ENCODE data around the gene CACNB2. TPM values are rescaled to one million over a fixed set of nuclear protein-coding genes. Genes with fewer than 3 reads are reported as not detected.

CACNB2 gene
- total RNA-seq, 1 experiment from 2014 or later, result not detected

DNA sequence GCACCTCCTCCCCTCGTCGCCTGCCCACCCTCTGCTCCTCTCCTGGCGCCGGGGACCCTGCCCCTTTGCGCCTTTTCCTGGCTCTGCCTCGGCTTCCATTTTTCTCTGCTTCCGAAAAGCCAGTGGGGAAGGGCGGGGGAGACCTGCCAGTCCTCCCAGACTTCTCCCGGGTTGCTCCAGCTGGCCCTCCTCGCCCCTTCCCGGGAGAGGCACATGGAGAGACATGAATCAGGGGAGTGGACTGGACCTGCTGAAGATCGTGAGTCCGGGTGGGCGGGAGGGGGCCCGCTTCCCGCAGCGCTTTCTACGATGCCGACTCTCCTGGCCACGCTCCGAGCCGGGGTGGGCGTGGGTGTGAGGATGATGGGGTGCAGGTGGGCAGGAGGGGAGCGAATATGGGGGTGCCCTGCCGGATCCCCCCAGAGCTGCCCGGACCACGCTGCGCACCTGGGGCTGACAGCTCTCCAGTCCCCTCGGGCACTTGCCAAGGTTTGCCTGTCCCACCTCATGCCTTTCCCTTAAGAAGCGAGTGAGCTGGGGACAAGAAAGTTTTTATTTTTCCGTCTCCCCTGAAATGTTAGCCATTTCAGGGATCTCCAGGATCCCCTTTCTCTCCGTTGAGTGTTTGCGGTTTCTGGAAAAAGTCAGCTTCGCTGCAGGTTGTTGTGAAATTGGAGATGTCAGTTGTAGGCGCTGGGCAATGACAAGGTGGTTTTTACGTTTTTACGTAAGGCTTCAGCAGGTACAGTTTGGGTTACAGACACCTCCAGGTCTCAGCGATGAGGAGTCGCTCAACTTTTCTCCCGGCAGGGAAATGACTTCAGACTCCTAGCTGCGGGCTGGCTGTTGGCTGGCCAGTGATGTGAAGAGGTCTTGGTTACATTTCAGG lies 977 bp downstream of the CACNB2 start:
- Histone ChIP-seq H3F3A (ENCODE audit: insufficient read depth, low read depth) (no peaks in the 10 kb centered on the region), H3K36me3 (ENCODE audit: low read depth) (no peaks in the 10 kb centered on the region), H4K20me1 (ENCODE audit: insufficient read depth) (no peaks in the 10 kb centered on the region), H2AFZ (no peak overlapping the region), H3K79me2 (ENCODE audit: low read depth) (no peaks in the 10 kb centered on the region), H3K27me3 (ENCODE audit: insufficient read depth, low read depth) (no peaks in the 10 kb centered on the region; the same call in 1 of the 2 replicates), H3K4me2 (peak overlapping the region; percentile 54), H3K4me3 (peak overlapping the region; percentile 14; the same call in 1 of the 2 replicates), H3K9me2 (ENCODE audit: insufficient read depth) (no peaks in the 10 kb centered on the region), H3K27ac (no peak overlapping the region), H3K4me1 (replicated peaks; ENCODE audit: insufficient read depth) (no peaks in the 10 kb centered on the region), H3K9me3 (ENCODE audit: insufficient read depth, low read depth) (no peaks in the 10 kb centered on the region)
- ChIA-PET CTCF (no interaction called here), POLR2A (ENCODE audit: unreplicated experiment) (no interaction called here)
- TF ChIP-seq EZH2 (IDR thresholded peaks at IDR 0.05; ENCODE audit: low read depth), result no peak
- TF ChIP-seq, protein P1, sequence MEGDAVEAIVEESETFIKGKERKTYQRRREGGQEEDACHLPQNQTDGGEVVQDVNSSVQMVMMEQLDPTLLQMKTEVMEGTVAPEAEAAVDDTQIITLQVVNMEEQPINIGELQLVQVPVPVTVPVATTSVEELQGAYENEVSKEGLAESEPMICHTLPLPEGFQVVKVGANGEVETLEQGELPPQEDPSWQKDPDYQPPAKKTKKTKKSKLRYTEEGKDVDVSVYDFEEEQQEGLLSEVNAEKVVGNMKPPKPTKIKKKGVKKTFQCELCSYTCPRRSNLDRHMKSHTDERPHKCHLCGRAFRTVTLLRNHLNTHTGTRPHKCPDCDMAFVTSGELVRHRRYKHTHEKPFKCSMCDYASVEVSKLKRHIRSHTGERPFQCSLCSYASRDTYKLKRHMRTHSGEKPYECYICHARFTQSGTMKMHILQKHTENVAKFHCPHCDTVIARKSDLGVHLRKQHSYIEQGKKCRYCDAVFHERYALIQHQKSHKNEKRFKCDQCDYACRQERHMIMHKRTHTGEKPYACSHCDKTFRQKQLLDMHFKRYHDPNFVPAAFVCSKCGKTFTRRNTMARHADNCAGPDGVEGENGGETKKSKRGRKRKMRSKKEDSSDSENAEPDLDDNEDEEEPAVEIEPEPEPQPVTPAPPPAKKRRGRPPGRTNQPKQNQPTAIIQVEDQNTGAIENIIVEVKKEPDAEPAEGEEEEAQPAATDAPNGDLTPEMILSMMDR (conservative IDR thresholded peaks at IDR 0.05), result no peak
- no TSS peak for BruUV-seq (replicated peaks)
- intact Hi-C loops (cut with micrococcal nuclease; ENCODE audit: unreplicated experiment), result no loop called here
- no peak for DNase-seq

DNA sequence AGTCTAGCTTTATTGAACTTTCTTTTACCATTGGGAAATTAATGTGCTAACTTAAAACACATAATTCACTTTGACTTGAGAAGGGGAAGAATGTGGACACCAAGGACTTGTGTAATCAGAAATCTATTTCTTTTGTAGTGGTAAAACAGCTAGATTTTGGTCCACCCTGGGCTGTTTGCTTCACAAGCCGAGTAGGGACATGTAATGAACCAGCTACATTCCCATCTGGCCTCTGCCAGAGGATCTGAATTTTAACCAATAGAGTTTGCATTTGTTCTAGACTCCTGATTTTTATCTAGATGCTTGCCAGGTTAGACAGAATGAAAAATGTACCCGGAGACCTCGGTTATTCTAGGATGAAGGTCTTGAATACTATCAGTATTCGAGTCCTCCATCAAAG lies 1.9 kb downstream of the CACNB2 start:
- intact Hi-C loops (cut with micrococcal nuclease; ENCODE audit: unreplicated experiment), result no loop called here
- no peak overlapping the region for H3K4me3 ChIP-seq
- H4K20me1 ChIP-seq (ENCODE audit: insufficient read depth), result no peaks in the 10 kb centered on the region
- no TSS peak for BruUV-seq (replicated peaks)
- H3K9me2 ChIP-seq (ENCODE audit: insufficient read depth), result no peaks in the 10 kb centered on the region
- no peak overlapping the region for H3K27ac ChIP-seq
- no peaks in the 10 kb centered on the region for H3K36me3 ChIP-seq (ENCODE audit: low read depth)
- TF ChIP-seq EZH2 (IDR thresholded peaks at IDR 0.05; ENCODE audit: low read depth), result no peak
- TF ChIP-seq, protein P1 (conservative IDR thresholded peaks at IDR 0.05), result no peak
- DNase-seq, result no peak
- H3K79me2 ChIP-seq (ENCODE audit: low read depth), result no peaks in the 10 kb centered on the region
- H3F3A ChIP-seq (ENCODE audit: insufficient read depth, low read depth), result no peaks in the 10 kb centered on the region
- no peaks in the 10 kb centered on the region for H3K9me3 ChIP-seq (ENCODE audit: insufficient read depth, low read depth)
- POLR2A ChIA-PET (ENCODE audit: unreplicated experiment), result no interaction called here
- CTCF ChIA-PET, result no interaction called here
- H3K27me3 ChIP-seq (ENCODE audit: insufficient read depth, low read depth), result no peaks in the 10 kb centered on the region; the same call in 1 of the 2 replicates
- no peak overlapping the region for H3K4me2 ChIP-seq
- H3K4me1 ChIP-seq (replicated peaks; ENCODE audit: insufficient read depth), result no peaks in the 10 kb centered on the region
- no peak overlapping the region for H2AFZ ChIP-seq

DNA sequence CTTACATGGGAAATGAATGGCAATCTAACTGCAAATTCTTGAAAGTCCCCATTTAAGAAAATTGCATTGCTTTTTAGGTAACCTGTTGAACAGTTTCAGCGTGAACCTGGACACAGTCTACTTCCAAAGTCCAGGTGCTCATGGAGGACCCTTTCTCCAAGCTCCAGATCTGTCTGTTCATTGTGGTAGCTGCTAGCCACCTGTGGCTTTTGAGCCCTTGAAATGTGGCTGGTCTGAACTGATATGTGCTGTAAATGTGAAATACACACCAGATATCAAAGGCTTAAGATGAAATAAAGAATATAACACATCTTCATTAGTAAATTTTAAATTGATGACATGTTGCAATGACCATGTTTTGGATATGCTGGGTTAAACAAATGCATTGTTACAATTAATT lies 4.2 kb downstream of the CACNB2 start:
- ChIA-PET CTCF (interaction anchor here (0.6 kb wide), 1 partner anchor 37 kb away, joined by 5 read pairs; no protein-coding TSS in a partner anchor), POLR2A (ENCODE audit: unreplicated experiment) (interaction anchor here (0.7 kb wide), 1 partner anchor 62 kb away, joined by 9 read pairs; no protein-coding TSS in a partner anchor)
- no peak for TF ChIP-seq EZH2 (IDR thresholded peaks at IDR 0.05; ENCODE audit: low read depth)
- TF ChIP-seq, protein P1 (conservative IDR thresholded peaks at IDR 0.05), result no peak
- no peaks in the 10 kb centered on the region for H3K9me2 ChIP-seq (ENCODE audit: insufficient read depth)
- H3K4me2 ChIP-seq, result no peak overlapping the region
- no peak overlapping the region for H3K4me3 ChIP-seq
- intact Hi-C loops (cut with micrococcal nuclease; ENCODE audit: unreplicated experiment), result no loop called here
- no peaks in the 10 kb centered on the region for H3K9me3 ChIP-seq (ENCODE audit: insufficient read depth, low read depth)
- H3K27me3 ChIP-seq (ENCODE audit: insufficient read depth, low read depth), result no peaks in the 10 kb centered on the region; the same call in 1 of the 2 replicates
- H3F3A ChIP-seq (ENCODE audit: insufficient read depth, low read depth), result no peaks in the 10 kb centered on the region
- no peaks in the 10 kb centered on the region for H3K36me3 ChIP-seq (ENCODE audit: low read depth)
- no peak overlapping the region for H3K27ac ChIP-seq
- no peak overlapping the region for H2AFZ ChIP-seq
- H3K4me1 ChIP-seq (replicated peaks; ENCODE audit: insufficient read depth), result no peaks in the 10 kb centered on the region
- H3K79me2 ChIP-seq (ENCODE audit: low read depth), result no peaks in the 10 kb centered on the region
- no peak for DNase-seq
- BruUV-seq (replicated peaks), result no TSS peak
- H4K20me1 ChIP-seq (ENCODE audit: insufficient read depth), result no peaks in the 10 kb centered on the region
